Neutrophil (primary cell): ENCODE results near the gene PPFIBP2.

ENCODE experiments used
- H3K27ac ChIP-seq: fragments of 200-600 bp; sonication (generic); 2 replicates; pipeline ENCODE4 v1.5.1; 2016; ENCODE audit warnings: mild to moderate bottlenecking, moderate library complexity
- H3K27me3 ChIP-seq: fragments of 200-600 bp; sonication (generic); 2 replicates; pipeline ENCODE4 v1.6.0; 2016; ENCODE audit warnings: mild to moderate bottlenecking
- H3K36me3 ChIP-seq: fragments of 200-600 bp; sonication (generic); 2 replicates; pipeline ENCODE4 v1.5.1; 2017
- H3K4me1 ChIP-seq, 2 experiments: fragments of 200-600 bp in 1 of 2; sonication (generic) in 1 of 2; 1 replicate in 1 of 2; 2 replicates in 1 of 2; pipeline versions ENCODE4 v1.5.1 to v1.6.1; 2013 to 2016; ENCODE audit warnings: low read depth in 1 of 2, low read length in 1 of 2, mild to moderate bottlenecking in 1 of 2, moderate library complexity in 1 of 2; ENCODE audit not compliant: control insufficient read depth in 1 of 2, insufficient read depth in 1 of 2
- H3K4me3 ChIP-seq, 2 experiments: fragments of 200-600 bp in 1 of 2; sonication (generic) in 1 of 2; 1 replicate in 1 of 2; 2 replicates in 1 of 2; pipeline ENCODE4 v1.5.1; 2013 to 2016; ENCODE audit warnings: low read depth in 1 of 2, low read length in 1 of 2, mild to moderate bottlenecking in 1 of 2, moderate library complexity in 1 of 2
- H3K9me3 ChIP-seq: fragments of 200-600 bp; sonication (generic); 2 replicates; pipeline ENCODE4 v1.5.1; 2016
- CTCF ChIP-seq: fragments of 200-600 bp; sonication (generic); IDR thresholded peaks from 2 replicates; pipeline ENCODE4 v1.5.1; 2016; ENCODE audit warnings: antibody characterized with exemption

PPFIBP2 gene

GRCh38 chr11:7609521-7609920 is 95.7 kb downstream of the PPFIBP2 start:
- Histone ChIP-seq H3K4me3 (no peak overlapping the region), H3K27me3 (peaks cover 7% of the 10 kb centered on the region), H3K9me3 (no peaks in the 10 kb centered on the region), H3K4me1 (no peaks in the 10 kb centered on the region), H3K36me3 (peaks cover 25% of the 10 kb centered on the region), H3K27ac (no peak overlapping the region)
- TF ChIP-seq CTCF = no peak

GRCh38 chr11:7610393-7610792 is 96.6 kb downstream of the PPFIBP2 start:
- Histone ChIP-seq H3K36me3 (peaks cover 24% of the 10 kb centered on the region), H3K4me1 (no peaks in the 10 kb centered on the region), H3K27ac (no peak overlapping the region), H3K4me3 (no peak overlapping the region), H3K27me3 (peaks cover 7% of the 10 kb centered on the region), H3K9me3 (no peaks in the 10 kb centered on the region)
- TF ChIP-seq CTCF = no peak

GRCh38 chr11:7611411-7611810 is 97.6 kb downstream of the PPFIBP2 start:
- Histone ChIP-seq H3K4me3 (no peak overlapping the region), H3K4me1 (no peaks in the 10 kb centered on the region), H3K9me3 (no peaks in the 10 kb centered on the region), H3K27me3 (peaks cover 7% of the 10 kb centered on the region), H3K36me3 (peaks cover 24% of the 10 kb centered on the region), H3K27ac (no peak overlapping the region)
- no peak for TF ChIP-seq CTCF

GRCh38 chr11:7612056-7612660 is 98.4 kb downstream of the PPFIBP2 start:
- H3K27ac ChIP-seq = no peak overlapping the region
- H3K27me3 ChIP-seq = peaks cover 7% of the 10 kb centered on the region
- H3K36me3 ChIP-seq = peaks cover 26% of the 10 kb centered on the region
- H3K9me3 ChIP-seq = no peaks in the 10 kb centered on the region
- H3K4me1 ChIP-seq = no peaks in the 10 kb centered on the region
- no peak for TF ChIP-seq CTCF
- H3K4me3 ChIP-seq = no peak overlapping the region

GRCh38 chr11:7612661-7613393 is 99.0 kb downstream of the PPFIBP2 start:
- TF ChIP-seq CTCF = no peak
- Histone ChIP-seq H3K4me1 (no peaks in the 10 kb centered on the region), H3K4me3 (no peak overlapping the region), H3K9me3 (no peaks in the 10 kb centered on the region), H3K36me3 (peaks cover 29% of the 10 kb centered on the region), H3K27me3 (peaks cover 7% of the 10 kb centered on the region), H3K27ac (no peak overlapping the region)
